Esophagus squamous epithelium (tissue), 5 donors: ENCODE results near the gene NEDD4. TPM values are rescaled to one million over a fixed set of nuclear protein-coding genes. Genes with fewer than 3 reads are reported as not detected.

Source experiments
- DNase-seq: peaks from one replicate; lab custom pipeline; 2025; lab: John Stamatoyannopoulos, UW
- H3K27ac ChIP-seq, 4 donors: fragments of 200-600 bp; sonication (generic); one replicate each; pipeline ENCODE4 v1.5.1; 2016 to 2019; ENCODE audit warnings: mild to moderate bottlenecking in 1 of 4
- H3K27me3 ChIP-seq, 4 donors: fragments of 200-600 bp; sonication (generic); 1 replicate in 3 of 4; 2 replicates in 1 of 4; pipeline versions ENCODE4 v1.5.1 to v1.6.0; 2017 to 2021; ENCODE audit warnings: antibody characterized with exemption in 1 of 4
- H3K36me3 ChIP-seq, 3 donors: fragments of 200-600 bp; sonication (generic); one replicate each; pipeline ENCODE4 v1.5.1; 2016 to 2019
- H3K4me1 ChIP-seq, 3 donors: fragments of 200-600 bp; sonication (generic); one replicate each; pipeline ENCODE4 v1.5.1; 2017 to 2019
- H3K4me3 ChIP-seq, 4 donors: fragments of 200-600 bp; sonication (generic); 1 replicate in 3 of 4; 2 replicates in 1 of 4; pipeline ENCODE4 v1.5.1; 2016 to 2019; ENCODE audit warnings: mild to moderate bottlenecking in 2 of 4, moderate library complexity in 1 of 4
- H3K9me3 ChIP-seq, 3 donors: fragments of 200-600 bp; sonication (generic); one replicate each; pipeline ENCODE4 v1.5.1; 2016 to 2019
- POLR2A ChIP-seq, 4 donors: fragments of 450-650 bp; IDR thresholded peaks; one replicate each; pipeline ENCODE4 v1.6.1; 2017; ENCODE audit warnings: antibody characterized with exemption in 4 of 4, mild to moderate bottlenecking in 4 of 4, moderate library complexity in 3 of 4
- WGBS, 2 donors: methylation state at CpG; one replicate each; pipeline ENCODE4 v1.1.5; 2018; 5-methylcytosine and 5-hydroxymethylcytosine counted together
- intact Hi-C: fragments of 100-400 bp; cut with DNase I; formaldehyde crosslinking; loops from one replicate; pipeline ENCODE4 v1.15.0; 2022
- total RNA-seq, 4 donors: library from RNA; depleted of rRNA; stranded (reverse); fragments of >200 nt; gene quantifications; one replicate each; pipeline ENCODE4 v1.1.0, GENCODE V29; 2016
- TF ChIP-seq, protein P1 (sequence below), 6 experiments: fragments of 450-650 bp in 4 of 6; fragments of 200-600 bp in 2 of 6; sonication (generic) in 2 of 6; IDR thresholded peaks; one replicate each; pipeline ENCODE4 v1.5.1; 2016 to 2019; ENCODE audit warnings: antibody characterized with exemption in 6 of 6, mild to moderate bottlenecking in 4 of 6, moderate library complexity in 4 of 6
- donor health status: DM: yes; HTN: yes; CAD: no.

NEDD4 gene
- total RNA-seq, 4 donors from 2014 or later = 4.5 to 15.1 (median 11.7) TPM

DNA sequence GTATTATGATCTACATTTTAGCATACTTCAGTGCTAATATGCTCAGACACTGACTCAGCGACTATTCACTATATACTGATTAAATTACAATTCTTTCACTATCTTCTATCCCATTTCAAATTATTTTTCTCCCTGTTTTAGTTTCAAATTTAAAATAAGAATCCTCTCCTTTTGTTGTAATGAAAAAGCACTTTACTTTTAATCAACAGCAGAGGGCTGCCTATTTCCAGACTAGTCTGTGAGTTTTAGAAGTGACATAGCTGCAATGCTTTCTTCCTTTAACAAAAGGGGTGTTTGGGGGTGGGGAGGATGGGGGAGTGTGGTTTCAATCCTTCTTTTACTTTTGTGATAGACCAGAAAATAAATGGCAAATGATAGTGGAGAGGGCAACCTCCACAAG lies 2.4 kb downstream of the NEDD4 start:
- no peaks in the 10 kb centered on the region for H3K36me3 ChIP-seq
- TF ChIP-seq POLR2A (IDR thresholded peaks at IDR 0.05) = no peak
- TF ChIP-seq, protein P1, sequence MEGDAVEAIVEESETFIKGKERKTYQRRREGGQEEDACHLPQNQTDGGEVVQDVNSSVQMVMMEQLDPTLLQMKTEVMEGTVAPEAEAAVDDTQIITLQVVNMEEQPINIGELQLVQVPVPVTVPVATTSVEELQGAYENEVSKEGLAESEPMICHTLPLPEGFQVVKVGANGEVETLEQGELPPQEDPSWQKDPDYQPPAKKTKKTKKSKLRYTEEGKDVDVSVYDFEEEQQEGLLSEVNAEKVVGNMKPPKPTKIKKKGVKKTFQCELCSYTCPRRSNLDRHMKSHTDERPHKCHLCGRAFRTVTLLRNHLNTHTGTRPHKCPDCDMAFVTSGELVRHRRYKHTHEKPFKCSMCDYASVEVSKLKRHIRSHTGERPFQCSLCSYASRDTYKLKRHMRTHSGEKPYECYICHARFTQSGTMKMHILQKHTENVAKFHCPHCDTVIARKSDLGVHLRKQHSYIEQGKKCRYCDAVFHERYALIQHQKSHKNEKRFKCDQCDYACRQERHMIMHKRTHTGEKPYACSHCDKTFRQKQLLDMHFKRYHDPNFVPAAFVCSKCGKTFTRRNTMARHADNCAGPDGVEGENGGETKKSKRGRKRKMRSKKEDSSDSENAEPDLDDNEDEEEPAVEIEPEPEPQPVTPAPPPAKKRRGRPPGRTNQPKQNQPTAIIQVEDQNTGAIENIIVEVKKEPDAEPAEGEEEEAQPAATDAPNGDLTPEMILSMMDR (IDR thresholded peaks at IDR 0.05) = no peak
- H3K27me3 ChIP-seq = no peaks in the 10 kb centered on the region
- no peak overlapping the region for H3K4me3 ChIP-seq
- H3K27ac ChIP-seq = no peak overlapping the region
- peaks cover 0 to 36% (median 13%) of the 10 kb centered on the region in 3 donors for H3K4me1 ChIP-seq
- intact Hi-C loops = no loop called here
- 88 to 96% methylated on average over 1 of the region's 1 CpG for WGBS, 2 donors
- no peak for DNase-seq
- no peaks in the 10 kb centered on the region for H3K9me3 ChIP-seq

DNA sequence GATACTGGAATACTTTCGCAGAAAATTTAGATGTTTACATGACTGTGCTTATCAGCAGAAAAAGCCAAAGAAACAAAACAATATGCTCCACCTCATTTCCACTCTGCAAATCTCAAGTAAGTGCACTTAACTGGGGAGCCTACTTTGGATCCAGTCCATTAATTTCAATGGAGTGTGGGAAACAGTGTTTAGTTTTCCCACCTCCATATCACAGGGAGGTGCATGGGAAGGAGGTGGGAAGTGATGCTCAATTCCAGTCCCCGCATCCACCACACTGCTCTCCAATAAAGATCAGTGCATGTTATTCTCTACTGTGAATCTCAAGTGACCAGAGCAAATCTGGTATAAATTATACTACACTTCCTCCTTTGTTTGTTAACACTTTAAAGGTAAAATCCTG lies 2.9 kb downstream of the NEDD4 start:
- Histone ChIP-seq H3K27ac (no peak overlapping the region), H3K4me1 (peaks cover 0 to 36% (median 13%) of the 10 kb centered on the region in 3 donors)
- intact Hi-C loops = no loop called here

DNA sequence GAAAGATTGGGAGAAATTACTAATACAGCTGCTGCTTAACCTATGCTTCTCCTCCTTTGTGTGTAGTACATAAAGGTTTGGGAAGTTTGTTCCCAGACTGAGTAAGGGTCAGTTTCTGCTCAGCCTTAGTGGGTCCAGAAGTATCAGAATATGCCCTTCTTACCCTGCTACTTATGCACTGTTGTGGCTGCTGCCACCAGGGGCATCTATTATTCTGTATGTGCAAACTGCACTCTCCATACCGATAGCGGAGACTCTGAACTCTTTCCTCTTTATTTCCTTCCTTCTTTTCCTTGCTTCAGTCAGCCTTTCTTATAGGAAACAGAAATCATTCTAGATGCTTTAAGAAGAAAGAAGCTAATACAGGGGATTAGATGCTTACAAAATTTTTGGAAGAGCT lies 4.0 kb downstream of the NEDD4 start:
- WGBS, 2 donors = 84 to 93% methylated on average over 2 of the region's 2 CpGs
- H3K27me3 ChIP-seq = no peaks in the 10 kb centered on the region
- no peaks in the 10 kb centered on the region for H3K9me3 ChIP-seq
- no peak overlapping the region for H3K4me3 ChIP-seq
- intact Hi-C loops = no loop called here
- peaks cover 0 to 30% (median 10%) of the 10 kb centered on the region in 3 donors for H3K4me1 ChIP-seq
- DNase-seq = no peak
- TF ChIP-seq POLR2A (IDR thresholded peaks at IDR 0.05) = no peak
- TF ChIP-seq, protein P1 (IDR thresholded peaks at IDR 0.05) = no peak
- H3K36me3 ChIP-seq = no peaks in the 10 kb centered on the region
- H3K27ac ChIP-seq = no peak overlapping the region

More for the DNA sequence above, 2.9 kb downstream of the NEDD4 start:
- WGBS, 2 donors = 83 to 91% methylated on average over 2 of the region's 2 CpGs
- DNase-seq = no peak
- Histone ChIP-seq H3K9me3 (no peaks in the 10 kb centered on the region), H3K4me3 (no peak overlapping the region), H3K36me3 (no peaks in the 10 kb centered on the region), H3K27me3 (no peaks in the 10 kb centered on the region)
- TF ChIP-seq, protein P1 (IDR thresholded peaks at IDR 0.05) = no peak
- TF ChIP-seq POLR2A (IDR thresholded peaks at IDR 0.05) = no peak

DNA sequence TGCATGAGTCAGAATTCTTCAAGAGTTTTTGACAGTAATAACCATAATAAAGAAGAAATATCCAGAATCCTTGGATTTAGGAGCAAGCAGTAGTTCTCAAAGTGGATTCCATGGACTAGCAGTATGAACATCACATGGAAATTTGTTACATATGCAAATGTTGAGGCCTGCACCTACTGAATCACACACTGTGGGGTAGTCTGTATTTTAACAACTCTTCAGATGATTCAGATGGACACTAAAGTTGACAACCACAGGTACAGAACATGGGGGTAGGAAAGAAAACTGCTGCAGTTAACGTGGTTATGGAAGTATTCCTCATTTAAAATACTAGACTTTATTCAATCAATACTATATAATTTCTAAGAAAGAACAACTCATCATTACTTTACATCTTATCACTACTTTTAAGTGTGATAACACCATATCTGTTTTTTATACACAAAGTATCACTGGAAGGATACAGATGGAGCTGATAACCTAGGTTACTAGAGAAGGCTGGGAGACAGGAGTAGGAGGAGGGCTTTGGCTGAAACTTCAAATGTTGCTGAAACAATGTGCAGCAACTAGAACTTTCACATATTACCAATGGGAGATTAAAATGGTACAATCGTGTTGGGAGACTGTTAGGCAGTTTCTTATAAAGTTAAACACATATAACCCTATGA lies 11.7 kb downstream of the NEDD4 start:
- no peak for DNase-seq
- no peak for TF ChIP-seq POLR2A (IDR thresholded peaks at IDR 0.05)
- TF ChIP-seq, protein P1 (IDR thresholded peaks at IDR 0.05) = no peak
- H3K4me1 ChIP-seq = no peaks in the 10 kb centered on the region
- H3K4me3 ChIP-seq = no peak overlapping the region
- H3K27ac ChIP-seq = no peak overlapping the region
- no peaks in the 10 kb centered on the region for H3K27me3 ChIP-seq
- no peaks in the 10 kb centered on the region for H3K9me3 ChIP-seq
- no peaks in the 10 kb centered on the region for H3K36me3 ChIP-seq
- intact Hi-C loops = no loop called here
- WGBS, 2 donors = 70 to 71% methylated on average over 2 of the region's 2 CpGs

DNA sequence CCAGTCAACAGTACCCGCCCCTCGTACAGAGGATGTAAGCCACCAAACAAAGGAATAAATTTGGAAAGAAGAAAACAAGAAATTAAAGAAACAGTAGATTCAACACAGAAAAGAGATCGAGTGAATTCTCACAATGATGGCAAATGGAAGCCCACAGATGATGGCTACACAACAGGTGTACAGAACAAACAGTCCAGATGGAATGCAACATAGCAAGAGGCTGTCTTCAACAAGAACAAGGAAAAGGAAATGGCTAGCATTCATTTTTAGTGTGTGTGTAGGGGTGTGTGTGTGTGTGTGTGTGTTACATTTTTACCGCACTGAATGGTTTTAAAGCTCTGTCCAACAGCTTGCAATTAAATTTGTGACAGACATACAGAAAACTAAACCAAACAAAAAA lies 12.9 kb downstream of the NEDD4 start:
- DNase-seq = no peak
- TF ChIP-seq POLR2A (IDR thresholded peaks at IDR 0.05) = no peak
- TF ChIP-seq, protein P1 (IDR thresholded peaks at IDR 0.05) = no peak
- Histone ChIP-seq H3K9me3 (no peaks in the 10 kb centered on the region), H3K4me3 (no peak overlapping the region), H3K4me1 (no peaks in the 10 kb centered on the region), H3K27ac (no peak overlapping the region), H3K36me3 (no peaks in the 10 kb centered on the region), H3K27me3 (no peaks in the 10 kb centered on the region)
- intact Hi-C loops = no loop called here
- whole genome bisulfite sequencing, 2 donors = 94 to 95% methylated on average over 4 of the region's 4 CpGs
